GM12872 (cell line): ENCODE data around the gene HSPBAP1.

ENCODE experiments used
- CTCF ChIP-seq: IDR thresholded peaks from 3 replicates; pipeline ENCODE4 v1.5.1; 2011; ENCODE audit warnings: low read depth, mild to moderate bottlenecking, low read length, moderate library complexity; ENCODE audit not compliant: insufficient read depth

Gene HSPBAP1

GRCh38 chr3:122728186-122728585 lies 65.4 kb downstream of the HSPBAP1 start:
- no peak for TF ChIP-seq CTCF

GRCh38 chr3:122727766-122728165 lies 65.9 kb downstream of the HSPBAP1 start:
- TF ChIP-seq CTCF, result no peak

GRCh38 chr3:122727294-122727693 lies 66.3 kb downstream of the HSPBAP1 start:
- TF ChIP-seq CTCF, result no peak

- no peak for TF ChIP-seq CTCF
Measured at GRCh38 chr3:122725106-122725505, 68.5 kb downstream of the HSPBAP1 start.

- no peak for TF ChIP-seq CTCF
Measured at GRCh38 chr3:122719273-122719921, 74.2 kb downstream of the HSPBAP1 start.

- no peak for TF ChIP-seq CTCF
Measured at GRCh38 chr3:122716667-122717066, 77.0 kb downstream of the HSPBAP1 start.

- TF ChIP-seq CTCF, result no peak
Measured at GRCh38 chr3:122714273-122714672, 79.4 kb downstream of the HSPBAP1 start.
